Esophagus muscularis mucosa (tissue), 4 donors: ENCODE results near the gene KCNQ1. TPM values are rescaled to one million over a fixed set of nuclear protein-coding genes. Genes with fewer than 3 reads are reported as not detected.

ENCODE experiments used
- DNase-seq: peaks from one replicate; pipeline ENCODE4 v3.0.0-alpha.2; 2017; ENCODE audit errors: extremely low spot score
- H3K27ac ChIP-seq, 4 donors: fragments of 200-600 bp; sonication (generic); replicated peaks in 1 of 4; 1 replicate in 3 of 4; 2 replicates in 1 of 4; pipeline ENCODE4 v1.5.1; 2016 to 2019; ENCODE audit warnings: mild to moderate bottlenecking in 1 of 4
- H3K27me3 ChIP-seq, 4 donors: fragments of 200-600 bp; sonication (generic); one replicate each; pipeline versions ENCODE4 v1.5.1 to v1.6.0; 2016 to 2019
- H3K36me3 ChIP-seq, 4 donors: fragments of 200-600 bp; sonication (generic); one replicate each; pipeline ENCODE4 v1.5.1; 2016 to 2019
- H3K4me1 ChIP-seq, 4 donors: fragments of 200-600 bp; sonication (generic); one replicate each; pipeline ENCODE4 v1.5.1; 2016 to 2019
- H3K4me3 ChIP-seq, 4 donors: fragments of 200-600 bp; sonication (generic); 1 replicate in 2 of 4; 2 replicates in 2 of 4; pipeline ENCODE4 v1.5.1; 2016 to 2019; ENCODE audit warnings: mild to moderate bottlenecking in 4 of 4, moderate library complexity in 1 of 4
- H3K9me3 ChIP-seq, 4 donors: fragments of 200-600 bp; sonication (generic); 1 replicate in 3 of 4; 2 replicates in 1 of 4; pipeline ENCODE4 v1.5.1; 2016 to 2019
- CTCF ChIP-seq, 3 experiments: fragments of 200-600 bp in 2 of 3; fragments of 450-650 bp in 1 of 3; sonication (generic) in 2 of 3; IDR thresholded peaks; one replicate each; pipeline ENCODE4 v1.5.1; 2017 to 2019; ENCODE audit warnings: antibody characterized with exemption in 3 of 3, mild to moderate bottlenecking in 2 of 3, moderate library complexity in 1 of 3
- EP300 ChIP-seq: sonication (generic); formaldehyde crosslinking; IDR thresholded peaks from one replicate; pipeline ENCODE4 v1.6.1; 2017; ENCODE audit warnings: antibody characterized with exemption
- POLR2A ChIP-seq: fragments of 450-650 bp; IDR thresholded peaks from one replicate; pipeline ENCODE4 v1.6.1; 2017; ENCODE audit warnings: antibody characterized with exemption, moderate library complexity, mild to moderate bottlenecking, low read depth
- POLR2AphosphoS5 ChIP-seq, 2 donors: sonication (generic); formaldehyde crosslinking; IDR thresholded peaks; one replicate each; pipeline ENCODE4 v1.6.1; 2017; ENCODE audit warnings: antibody characterized with exemption in 2 of 2
- WGBS: methylation state at CpG from one replicate; pipeline ENCODE4 v1.1.5; 2018; 5-methylcytosine and 5-hydroxymethylcytosine counted together
- intact Hi-C: fragments of 100-400 bp; cut with DNase I; formaldehyde crosslinking; loops from one replicate; pipeline ENCODE4 v1.15.1; 2023
- total RNA-seq, 4 donors: library from RNA; depleted of rRNA; stranded (reverse); fragments of >200 nt; gene quantifications; one replicate each; pipeline versions ENCODE4 v1.1.0 to v1.2.1, GENCODE V29; 2016

The KCNQ1 gene
- total RNA-seq, 4 donors from 2014 or later = 2.1 to 5.9 (median 4.3) TPM

GRCh38 chr11:2748814-2749554, 304.2 kb downstream of the KCNQ1 start:
- DNase-seq = no peak
- Histone ChIP-seq H3K4me1 (peaks cover 0 to 7% (median 0%) of the 10 kb centered on the region in 4 donors), H3K27me3 (no peaks in the 10 kb centered on the region), H3K27ac (no peak overlapping the region), H3K9me3 (no peaks in the 10 kb centered on the region), H3K36me3 (no peaks in the 10 kb centered on the region), H3K4me3 (no peak overlapping the region)
- intact Hi-C loops = no loop called here
- TF ChIP-seq POLR2AphosphoS5 (IDR thresholded peaks at IDR 0.05) (no peak), EP300 (no peak), CTCF (IDR thresholded peaks at IDR 0.05) (no peak), POLR2A (no peak)
- WGBS = 97% methylated on average over 9 of the region's 17 CpGs

GRCh38 chr11:2750101-2750681, 305.4 kb downstream of the KCNQ1 start:
- Histone ChIP-seq H3K36me3 (no peaks in the 10 kb centered on the region), H3K9me3 (no peaks in the 10 kb centered on the region), H3K27ac (no peak overlapping the region), H3K4me3 (no peak overlapping the region), H3K4me1 (peaks cover 0 to 7% (median 0%) of the 10 kb centered on the region in 4 donors), H3K27me3 (no peaks in the 10 kb centered on the region)
- no peak for DNase-seq
- WGBS = 92% methylated on average over 5 of the region's 9 CpGs
- intact Hi-C loops = no loop called here
- no peak for TF ChIP-seq CTCF (IDR thresholded peaks at IDR 0.05)
- no peak for TF ChIP-seq POLR2A
- TF ChIP-seq POLR2AphosphoS5 (IDR thresholded peaks at IDR 0.05) = no peak
- no peak for TF ChIP-seq EP300

DNA sequence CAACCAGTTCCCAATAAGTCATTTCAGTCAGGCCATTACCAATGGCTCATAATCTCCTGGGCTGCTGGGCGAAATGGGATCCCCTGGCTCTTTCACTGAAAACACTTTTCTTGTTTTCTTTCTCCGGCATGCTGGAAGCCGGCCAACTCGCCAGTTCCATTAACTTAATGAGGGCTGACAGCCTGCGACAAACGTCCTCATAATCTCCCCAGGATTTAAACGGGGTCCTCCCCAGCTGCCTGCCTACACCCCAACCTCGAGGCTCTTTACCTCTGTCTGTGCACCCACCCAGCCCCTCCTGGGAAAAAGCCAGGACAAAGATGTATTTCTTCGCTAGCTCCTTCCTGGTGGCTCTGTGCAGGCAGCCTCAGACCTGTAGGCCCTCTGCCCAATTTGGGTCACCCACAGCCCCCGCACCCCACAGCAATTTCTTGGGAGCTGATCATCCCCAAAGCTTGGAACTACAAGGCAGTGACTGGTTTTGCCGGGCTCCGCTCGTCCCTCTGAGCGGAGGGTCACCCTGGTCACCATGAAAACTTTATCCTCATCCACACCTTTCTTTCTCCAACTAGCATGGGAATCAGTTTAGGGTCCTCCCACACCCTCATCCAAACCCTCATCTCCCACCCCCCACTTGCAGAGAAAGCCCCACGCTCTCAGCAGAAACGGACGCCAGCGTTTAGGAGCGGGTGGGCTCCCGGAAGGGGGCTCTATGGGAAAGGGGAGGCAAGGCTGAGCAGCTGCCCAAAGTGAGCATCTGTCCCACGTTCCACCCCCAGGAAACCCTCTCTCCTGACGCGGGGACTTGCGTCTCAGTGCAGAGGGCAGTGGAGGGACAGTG, 306.1 kb downstream of the KCNQ1 start:
- no peak for TF ChIP-seq EP300
- TF ChIP-seq POLR2AphosphoS5 (IDR thresholded peaks at IDR 0.05) = no peak
- no peak for TF ChIP-seq CTCF (IDR thresholded peaks at IDR 0.05)
- TF ChIP-seq POLR2A = no peak
- H3K27me3 ChIP-seq = no peaks in the 10 kb centered on the region
- intact Hi-C loops = no loop called here
- H3K27ac ChIP-seq = no peak overlapping the region
- H3K36me3 ChIP-seq = no peaks in the 10 kb centered on the region
- H3K9me3 ChIP-seq = no peaks in the 10 kb centered on the region
- no peak overlapping the region for H3K4me3 ChIP-seq
- no peak for DNase-seq
- 73% methylated on average over 24 of the region's 24 CpGs for WGBS
- H3K4me1 ChIP-seq = peaks cover 0 to 7% (median 0%) of the 10 kb centered on the region in 4 donors

DNA sequence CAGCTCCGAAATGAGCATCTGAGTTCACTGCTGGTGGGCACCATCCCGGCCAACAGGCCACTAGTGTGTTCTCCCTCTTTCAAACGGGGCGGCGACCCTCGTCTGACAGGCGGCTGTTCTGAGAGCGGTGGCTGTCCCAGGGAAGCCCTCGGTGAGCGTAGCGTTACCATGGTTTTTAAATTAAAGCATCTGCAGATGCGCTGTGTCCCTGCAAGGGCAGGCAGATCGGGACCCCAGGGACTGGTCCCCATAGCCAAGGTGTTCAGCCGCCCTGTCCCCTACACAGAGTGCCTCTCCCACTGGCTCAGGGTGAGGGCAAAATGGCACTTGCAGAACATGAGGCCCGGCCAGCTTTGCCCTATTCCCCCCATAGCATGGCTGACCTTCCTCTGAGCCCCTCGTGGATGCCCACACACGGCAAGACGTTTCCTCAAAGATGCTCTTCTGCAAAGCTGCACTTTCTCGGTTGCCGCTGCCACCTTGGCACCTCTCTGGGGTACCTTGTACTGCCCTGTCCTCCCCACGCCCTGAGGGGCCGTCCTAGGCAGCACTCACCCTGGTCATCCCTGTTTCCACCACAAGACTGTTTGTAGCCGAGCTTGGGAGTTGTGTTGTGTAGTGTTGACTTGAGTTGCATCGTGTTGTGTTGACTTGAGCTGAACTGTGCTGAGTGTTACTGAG, 306.9 kb downstream of the KCNQ1 start:
- TF ChIP-seq EP300 (no peak), POLR2A (no peak), CTCF (IDR thresholded peaks at IDR 0.05) (no peak), POLR2AphosphoS5 (IDR thresholded peaks at IDR 0.05) (no peak)
- Histone ChIP-seq H3K4me1 (peaks cover 0 to 7% (median 0%) of the 10 kb centered on the region in 4 donors), H3K27me3 (no peaks in the 10 kb centered on the region), H3K27ac (no peak overlapping the region), H3K4me3 (no peak overlapping the region), H3K36me3 (no peaks in the 10 kb centered on the region), H3K9me3 (peaks cover 0 to 3% (median 0%) of the 10 kb centered on the region in 4 donors)
- no peak for DNase-seq
- 96% methylated on average over 21 of the region's 24 CpGs for WGBS
- intact Hi-C loops = no loop called here
